GM23248 (cell line): Measurements from ENCODE around the gene SLC13A3. TPM values are rescaled to one million over a fixed set of nuclear protein-coding genes. Genes with fewer than 3 reads are reported as not detected.

Experiments
- DNase-seq: peaks from one replicate; pipeline ENCODE4 v3.0.0-alpha.2; 2015
- H2AFZ ChIP-seq: fragments of 200-600 bp; sonication (generic); 2 replicates; pipeline ENCODE4 v1.6.1; 2016; ENCODE audit warnings: antibody characterized with exemption
- H3F3A ChIP-seq: fragments of 200-600 bp; sonication (generic); 2 replicates; pipeline ENCODE4 v1.6.1; 2016; ENCODE audit warnings: mild to moderate bottlenecking, antibody characterized with exemption, mixed run types; ENCODE audit not compliant: insufficient read depth
- H3K27ac ChIP-seq: fragments of 200-600 bp; sonication (generic); 2 replicates; pipeline ENCODE4 v1.5.1; 2016; ENCODE audit warnings: mild to moderate bottlenecking
- H3K27me3 ChIP-seq: fragments of 200-600 bp; sonication (generic); replicated peaks from 2 replicates; pipeline ENCODE4 v1.6.1; 2016; ENCODE audit warnings: mild to moderate bottlenecking; ENCODE audit not compliant: insufficient read depth
- H3K36me3 ChIP-seq: fragments of 200-600 bp; sonication (generic); 2 replicates; pipeline ENCODE4 v1.6.1; 2016; ENCODE audit warnings: low read depth, mild to moderate bottlenecking
- H3K4me1 ChIP-seq: fragments of 200-600 bp; sonication (generic); 2 replicates; pipeline ENCODE4 v1.6.1; 2016; ENCODE audit warnings: mild to moderate bottlenecking; ENCODE audit not compliant: insufficient read depth
- H3K4me2 ChIP-seq: fragments of 200-600 bp; sonication (generic); one replicate; pipeline ENCODE4 v1.6.1; 2016; ENCODE audit warnings: mild to moderate bottlenecking; ENCODE audit not compliant: unreplicated experiment
- H3K4me3 ChIP-seq: fragments of 200-600 bp; sonication (generic); 2 replicates; pipeline ENCODE4 v1.5.1; 2016; ENCODE audit warnings: mild to moderate bottlenecking
- H3K79me2 ChIP-seq: fragments of 200-600 bp; sonication (generic); 2 replicates; pipeline ENCODE4 v1.6.1; 2016; ENCODE audit warnings: mild to moderate bottlenecking; ENCODE audit not compliant: insufficient read depth
- H3K9ac ChIP-seq: fragments of 200-600 bp; sonication (generic); 2 replicates; pipeline ENCODE4 v1.6.1; 2016; ENCODE audit warnings: mild to moderate bottlenecking
- H3K9me2 ChIP-seq: fragments of 200-600 bp; sonication (generic); 2 replicates; pipeline ENCODE4 v1.6.1; 2016; ENCODE audit warnings: mixed run types, mild to moderate bottlenecking, moderate library complexity; ENCODE audit not compliant: insufficient read depth
- H3K9me3 ChIP-seq: fragments of 200-600 bp; sonication (generic); one replicate; pipeline ENCODE4 v1.6.1; 2017; ENCODE audit warnings: low read depth
- H4K20me1 ChIP-seq: fragments of 200-600 bp; sonication (generic); 2 replicates; pipeline ENCODE4 v1.6.0; 2016; ENCODE audit not compliant: insufficient read depth
- EZH2 ChIP-seq: fragments of 200-600 bp; sonication (generic); IDR thresholded peaks from 2 replicates; pipeline ENCODE4 v1.6.1; 2018; ENCODE audit warnings: antibody characterized with exemption, mild to moderate bottlenecking; ENCODE audit not compliant: insufficient read depth, poor library complexity, severe bottlenecking
- EZH2phosphoT487 ChIP-seq: fragments of 200-600 bp; sonication (generic); IDR thresholded peaks from 2 replicates; pipeline ENCODE4 v1.6.1; 2018; ENCODE audit warnings: antibody characterized with exemption, moderate library complexity, mild to moderate bottlenecking, low read depth; ENCODE audit not compliant: insufficient read depth
- WGBS, 2 experiments: methylation state at CpG; one replicate each; pipeline ENCODE4 v1.1.6; 2015 to 2017; ENCODE audit warnings: low lambda C conversion rate in 2 of 2, low coverage in 1 of 2; ENCODE audit errors: missing lambda C conversion rate in 2 of 2; 5-methylcytosine and 5-hydroxymethylcytosine counted together
- in situ Hi-C: fragments of 300-500 bp; cut with MboI; formaldehyde crosslinking; loops from 2 replicates; pipeline ENCODE4 v1.15.0; 2020
- polyA plus RNA-seq: library from polyadenylated mRNA; unstranded; fragments of >200 nt; fragmentation: Nextera tagmentation; extraction: Ambion mirVana; gene quantifications from 2 replicates; pipeline ENCODE4 v1.2.1, GENCODE V29; 2016
- total RNA-seq: library from RNA; depleted of rRNA; stranded (reverse); fragments of >200 nt; shearing (Covaris generic); gene quantifications from 2 replicates; pipeline ENCODE4 v1.2.3, GENCODE V29; 2014

Gene SLC13A3
- total and polyA plus RNA-seq, 2 experiments from 2014 or later = 2.4 to 4.6 TPM

GRCh38 chr20:46644733-46645132 is 6.5 kb downstream of the SLC13A3 start:
- Histone ChIP-seq H3K79me2 (no peaks in the 10 kb centered on the region), H4K20me1 (no peaks in the 10 kb centered on the region), H3K27me3 (no peaks in the 10 kb centered on the region), H3K9me2 (no peaks in the 10 kb centered on the region), H3F3A (no peaks in the 10 kb centered on the region), H3K36me3 (no peaks in the 10 kb centered on the region), H3K4me2 (no peak overlapping the region), H3K27ac (no peak overlapping the region), H2AFZ (no peak overlapping the region), H3K4me1 (no peaks in the 10 kb centered on the region), H3K9me3 (no peaks in the 10 kb centered on the region), H3K9ac (no peak overlapping the region), H3K4me3 (no peak overlapping the region)
- TF ChIP-seq EZH2phosphoT487 (no peak), EZH2 (no peak)
- DNase-seq = no peak
- 90 to 92% methylated on average over 1 of the region's 1 CpG for WGBS, 2 experiments
- in situ Hi-C loops = no loop called here

GRCh38 chr20:46644160-46644559 is 7.1 kb downstream of the SLC13A3 start:
- H3K9me2 ChIP-seq = no peaks in the 10 kb centered on the region
- no peaks in the 10 kb centered on the region for H3K36me3 ChIP-seq
- no peaks in the 10 kb centered on the region for H3K9me3 ChIP-seq
- WGBS, 2 experiments = 96 to 97% methylated on average over 3 of the region's 3 CpGs
- H3F3A ChIP-seq = no peaks in the 10 kb centered on the region
- H3K27ac ChIP-seq = no peak overlapping the region
- H3K4me3 ChIP-seq = no peak overlapping the region
- H3K27me3 ChIP-seq = no peaks in the 10 kb centered on the region
- TF ChIP-seq EZH2 (no peak), EZH2phosphoT487 (no peak)
- in situ Hi-C loops = no loop called here
- H2AFZ ChIP-seq = no peak overlapping the region
- H3K4me2 ChIP-seq = no peak overlapping the region
- no peaks in the 10 kb centered on the region for H4K20me1 ChIP-seq
- H3K4me1 ChIP-seq = no peaks in the 10 kb centered on the region
- H3K9ac ChIP-seq = no peak overlapping the region
- DNase-seq = no peak
- H3K79me2 ChIP-seq = no peaks in the 10 kb centered on the region

- no peaks in the 10 kb centered on the region for H3K27me3 ChIP-seq
- no peaks in the 10 kb centered on the region for H3K79me2 ChIP-seq
- no peak overlapping the region for H3K4me3 ChIP-seq
- H3F3A ChIP-seq = no peaks in the 10 kb centered on the region
- in situ Hi-C loops = no loop called here
- H3K4me2 ChIP-seq = no peak overlapping the region
- DNase-seq = no peak
- TF ChIP-seq EZH2phosphoT487 (no peak), EZH2 (no peak)
- H2AFZ ChIP-seq = no peak overlapping the region
- no peak overlapping the region for H3K27ac ChIP-seq
- H3K9me2 ChIP-seq = no peaks in the 10 kb centered on the region
- no peaks in the 10 kb centered on the region for H3K36me3 ChIP-seq
- H4K20me1 ChIP-seq = no peaks in the 10 kb centered on the region
- H3K4me1 ChIP-seq = no peaks in the 10 kb centered on the region
- H3K9ac ChIP-seq = no peak overlapping the region
- 51 to 55% methylated on average over 5 of the region's 5 CpGs for WGBS, 2 experiments
- H3K9me3 ChIP-seq = no peaks in the 10 kb centered on the region
Observed at GRCh38 chr20:46642969-46643343, 8.3 kb downstream of the SLC13A3 start.

- DNase-seq = no peak
Observed at GRCh38 chr20:46642265-46642968, 8.8 kb downstream of the SLC13A3 start.

More at GRCh38 chr20:46642265-46642968, 8.8 kb downstream of the SLC13A3 start:
- Histone ChIP-seq H3K27ac (no peak overlapping the region), H3K36me3 (no peaks in the 10 kb centered on the region), H4K20me1 (no peaks in the 10 kb centered on the region), H3K79me2 (no peaks in the 10 kb centered on the region), H3F3A (no peaks in the 10 kb centered on the region), H3K27me3 (no peaks in the 10 kb centered on the region), H3K9me2 (no peaks in the 10 kb centered on the region), H3K9ac (no peak overlapping the region), H3K4me2 (no peak overlapping the region), H3K9me3 (no peaks in the 10 kb centered on the region), H2AFZ (no peak overlapping the region), H3K4me3 (no peak overlapping the region), H3K4me1 (no peaks in the 10 kb centered on the region)
- in situ Hi-C loops = no loop called here
- 71 to 72% methylated on average over 12 of the region's 12 CpGs for WGBS, 2 experiments
- TF ChIP-seq EZH2 = no peak
- TF ChIP-seq EZH2phosphoT487 = no peak
